Stimulated activated CD8-positive, alpha-beta memory T cell treated with anti-CD3 and anti-CD28 coated beads, Interleukin-2, amount 100 ng/mL, for 48 hours (primary cell): Measurements from ENCODE around the gene DTHD1.
A peak's percentile ranks its signal among the peaks of the same experiment; 100 is the strongest.

Experiments
- DNase-seq, 2 donors: peaks; one replicate each; pipeline ENCODE4 v3.0.0-alpha.2; 2020; ENCODE audit warnings: low read depth in 2 of 2

Gene DTHD1

GRCh38 chr4:36269533-36270173 is 11.8 kb upstream of the DTHD1 start:
- no peak for DNase-seq

GRCh38 chr4:36273276-36273675 is 8.1 kb upstream of the DTHD1 start:
- DNase-seq, result no peak

GRCh38 chr4:36274158-36274557 is 7.3 kb upstream of the DTHD1 start:
- DNase-seq, result no peak

GRCh38 chr4:36277533-36277932 is 3.9 kb upstream of the DTHD1 start:
- DNase-seq, result no peak

DNA sequence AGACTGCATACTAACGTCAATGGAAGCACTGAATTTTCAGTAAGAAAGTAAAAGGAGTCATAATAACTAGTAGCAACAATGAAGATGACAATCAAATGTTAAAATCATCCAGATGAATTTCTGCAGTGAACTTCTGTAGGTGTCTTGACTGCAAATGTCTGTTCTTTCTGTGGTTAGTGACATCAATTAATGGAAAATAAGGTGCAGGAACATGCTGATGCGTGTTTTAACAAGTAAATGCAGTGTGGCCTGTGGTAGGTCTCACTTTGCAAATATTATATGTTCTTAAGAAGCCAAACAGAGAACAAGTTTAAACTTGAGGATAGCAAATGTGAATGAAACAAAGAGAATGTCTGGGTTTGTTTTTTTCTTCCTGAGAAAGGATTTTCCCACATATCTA is 2.6 kb upstream of the DTHD1 start:
- DNase-seq, result no peak

- no peak for DNase-seq
Observed at GRCh38 chr4:36280555-36280954, 861 bp upstream of the DTHD1 start.

DNA sequence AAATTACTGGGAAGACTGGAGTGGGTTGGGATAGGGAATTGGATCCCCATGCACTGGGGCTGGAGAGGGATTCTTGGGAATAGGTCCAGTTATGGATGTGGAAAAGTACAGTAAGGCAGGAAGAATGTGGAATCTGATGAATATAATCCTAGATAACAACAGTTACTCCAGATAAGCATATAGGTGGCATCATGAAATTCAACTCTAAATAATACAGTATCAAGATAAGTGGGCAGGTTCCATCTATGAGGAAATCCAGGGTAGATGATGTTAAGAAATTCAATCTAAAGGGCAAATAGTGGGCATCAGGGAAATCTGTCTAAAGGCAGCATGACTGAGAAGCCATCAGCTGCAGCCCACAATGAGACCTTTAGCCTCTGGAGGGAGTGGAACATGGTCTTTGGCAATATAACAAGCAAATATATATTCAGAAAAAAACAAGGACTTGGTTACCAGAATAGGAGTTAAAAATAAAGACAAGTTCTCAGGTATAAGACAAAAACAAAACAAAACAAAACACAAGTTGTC is 1.2 kb downstream of the DTHD1 start:
- DNase-seq, result no peak

DNA sequence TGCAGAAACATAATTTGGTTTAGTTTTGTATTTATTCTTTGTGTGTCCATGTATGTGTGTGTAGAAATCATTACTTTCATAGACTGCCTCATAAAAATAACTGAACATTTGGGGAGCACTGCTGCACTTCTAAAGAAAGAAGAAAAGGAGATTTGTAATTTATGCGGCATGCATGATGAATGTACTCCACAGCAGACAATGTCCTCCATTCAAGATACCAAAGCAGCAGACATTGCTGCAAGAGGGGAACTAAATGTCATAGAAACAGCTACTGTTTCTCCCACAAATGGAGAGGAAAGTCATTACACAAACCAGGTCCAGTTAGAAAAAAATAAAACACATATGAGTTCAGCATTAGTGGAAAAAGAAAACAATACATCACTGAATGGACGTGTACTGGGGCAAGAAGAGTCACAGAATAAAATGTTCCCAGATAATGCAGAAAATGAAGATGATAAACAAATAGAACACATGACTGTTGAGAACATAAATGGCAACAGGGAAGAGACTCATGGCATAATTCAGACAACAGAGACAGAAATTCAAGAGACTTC is 2.6 kb downstream of the DTHD1 start:
- no peak for DNase-seq

- DNase-seq, result peak in 1 of 2 donors; percentile 11
Observed at GRCh38 chr4:36285784-36286480, 4.5 kb downstream of the DTHD1 start.

DNA sequence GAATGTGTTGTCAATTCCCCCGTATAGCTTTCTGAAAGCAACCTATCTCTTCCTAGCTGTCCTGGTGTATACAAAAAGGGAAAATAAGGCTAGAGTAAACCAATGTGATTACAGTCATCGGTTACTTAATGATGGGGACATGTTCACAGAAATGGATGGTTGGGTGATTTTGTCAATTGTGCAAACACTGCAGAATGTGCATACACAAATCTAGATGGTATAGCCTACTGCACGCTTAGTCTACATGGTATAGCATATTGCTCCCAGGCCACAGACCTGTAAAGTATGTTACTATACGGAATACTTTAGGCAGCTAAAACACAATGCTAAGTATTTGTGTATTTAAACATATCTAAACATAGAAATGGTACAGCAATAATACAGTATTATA is 5.1 kb downstream of the DTHD1 start:
- DNase-seq, result no peak

DNA sequence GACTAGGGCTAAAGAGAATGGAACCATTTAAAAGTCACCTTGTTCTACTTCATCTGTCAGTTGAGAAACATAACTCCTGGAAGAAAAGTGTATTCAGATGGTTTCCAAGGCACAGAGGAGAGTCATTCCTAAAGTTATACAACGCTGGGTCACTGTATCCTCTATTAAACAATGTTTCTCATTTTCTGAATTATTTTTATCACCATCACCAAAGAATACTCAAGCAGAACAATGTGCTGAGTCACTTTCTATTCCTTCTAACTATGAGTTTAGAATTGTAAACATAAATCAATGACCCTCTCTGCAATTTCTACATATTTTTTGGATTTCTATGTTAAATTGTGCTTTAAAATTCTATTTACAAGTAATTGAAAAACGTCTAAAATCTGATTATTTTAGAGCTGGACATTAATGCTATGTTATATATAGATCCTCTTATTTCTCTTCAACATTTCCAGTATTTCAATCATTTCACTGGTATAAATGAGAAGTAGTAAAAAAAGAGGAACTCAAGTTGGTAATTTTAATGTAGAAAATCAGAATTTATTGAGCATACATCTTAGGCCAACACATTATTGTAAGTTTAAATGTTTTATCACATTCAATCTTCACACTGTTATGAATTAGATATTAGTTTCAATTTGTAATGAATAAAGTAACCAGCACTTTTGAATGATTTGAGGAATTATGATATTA is 7.5 kb downstream of the DTHD1 start:
- no peak for DNase-seq

- no peak for DNase-seq
Observed at GRCh38 chr4:36290641-36291040, 9.2 kb downstream of the DTHD1 start.

GRCh38 chr4:36292556-36293188 is 11.3 kb downstream of the DTHD1 start:
- no peak for DNase-seq

DNA sequence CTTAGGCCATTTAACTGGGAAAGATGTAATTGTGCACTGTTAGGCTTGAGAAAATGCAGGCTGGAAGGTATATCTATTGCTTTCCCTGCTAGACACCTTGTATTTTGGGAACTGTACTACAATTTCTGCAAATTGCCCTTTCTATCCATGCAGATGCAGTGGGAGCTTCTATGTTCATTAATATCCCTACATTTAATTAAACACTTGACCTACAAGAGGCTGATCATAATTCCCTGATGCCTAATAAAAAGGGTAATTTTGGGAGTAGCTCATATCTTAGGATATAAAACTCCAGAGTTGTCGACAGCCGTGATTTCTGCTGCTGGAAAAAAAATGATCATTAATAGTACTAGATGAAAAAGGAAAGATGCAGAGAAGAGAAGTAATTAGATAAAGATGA is 19.7 kb downstream of the DTHD1 start:
- DNase-seq, result no peak

- no peak for DNase-seq
Observed at GRCh38 chr4:36303426-36304137, 22.2 kb downstream of the DTHD1 start.

GRCh38 chr4:36304138-36304681 is 22.8 kb downstream of the DTHD1 start:
- DNase-seq, result no peak

DNA sequence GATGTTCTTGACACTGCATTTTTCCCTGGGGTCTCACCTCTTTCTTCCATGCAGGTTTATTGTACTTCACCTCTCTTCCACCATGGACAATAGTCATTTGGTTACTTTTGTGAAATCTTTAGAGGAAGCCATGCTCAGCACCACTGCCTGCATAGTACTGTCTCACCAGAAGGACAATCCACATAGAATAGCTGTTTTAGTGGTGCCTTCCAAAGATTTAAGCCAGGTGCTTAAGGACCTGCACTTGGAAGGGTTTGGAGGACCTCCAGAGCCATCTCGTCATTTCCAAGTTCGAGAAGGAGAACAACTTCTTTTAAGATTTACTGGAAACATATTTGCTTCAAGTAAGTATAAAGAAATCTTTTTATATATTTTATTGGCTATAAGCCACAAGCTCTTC is 26.7 kb downstream of the DTHD1 start:
- DNase-seq, result no peak

GRCh38 chr4:36310216-36310615 is 28.8 kb downstream of the DTHD1 start:
- DNase-seq, result no peak

GRCh38 chr4:36310793-36311192 is 29.4 kb downstream of the DTHD1 start:
- no peak for DNase-seq

GRCh38 chr4:36312511-36312910 is 31.1 kb downstream of the DTHD1 start:
- no peak for DNase-seq

DNA sequence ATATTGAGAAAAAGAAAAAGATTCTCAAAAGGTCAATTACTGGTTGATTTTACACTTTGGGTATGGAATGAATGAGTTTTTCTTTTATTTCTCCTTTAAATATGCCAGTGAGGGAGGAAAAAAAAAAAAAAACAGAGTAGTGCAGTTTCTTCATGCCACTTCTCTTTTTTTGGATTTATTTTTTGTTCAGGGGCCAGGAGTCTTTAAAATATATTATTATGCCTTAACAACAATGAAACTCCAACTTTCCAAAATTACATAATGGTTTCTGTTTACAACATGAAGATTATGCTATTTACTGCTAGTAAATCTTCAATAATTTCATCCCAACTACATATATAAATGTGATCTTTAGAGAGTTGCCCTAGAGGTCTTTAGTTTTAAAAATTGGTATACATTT is 31.9 kb downstream of the DTHD1 start:
- DNase-seq, result no peak
